GM23338 (cell line): ENCODE data around the gene TRAF3IP1. TPM values are rescaled to one million over a fixed set of nuclear protein-coding genes. Genes with fewer than 3 reads are reported as not detected.

Experiments
- ATAC-seq: fragments of 200-7000 bp; cut with Tn5 transposase; 3 replicates; pipeline ENCODE4 v1.9.1; 2020
- DNase-seq: peaks from one replicate; pipeline ENCODE4 v3.0.0-alpha.2; 2015; ENCODE audit warnings: low spot score
- H2AFZ ChIP-seq: fragments of 200-600 bp; sonication (generic); 2 replicates; pipeline ENCODE4 v1.8.0; 2016; ENCODE audit warnings: antibody characterized with exemption, mild to moderate bottlenecking, moderate library complexity
- H3F3A ChIP-seq: fragments of 200-600 bp; sonication (generic); replicated peaks from 2 replicates; pipeline ENCODE4 v1.8.0; 2017; ENCODE audit warnings: antibody characterized with exemption, mixed run types, low read depth
- H3K27ac ChIP-seq: fragments of 200-600 bp; sonication (generic); 2 replicates; pipeline ENCODE4 v1.6.1; 2016; ENCODE audit warnings: low read depth
- H3K27me3 ChIP-seq: fragments of 200-600 bp; sonication (generic); 2 replicates; pipeline ENCODE4 v1.8.0; 2016; ENCODE audit warnings: mild to moderate bottlenecking, mixed run types, moderate library complexity; ENCODE audit not compliant: insufficient read depth
- H3K36me3 ChIP-seq: fragments of 200-600 bp; sonication (generic); 2 replicates; pipeline ENCODE4 v1.8.0; 2016; ENCODE audit warnings: mild to moderate bottlenecking; ENCODE audit not compliant: insufficient read depth
- H3K4me1 ChIP-seq: fragments of 200-600 bp; sonication (generic); 2 replicates; pipeline ENCODE4 v1.8.0; 2016; ENCODE audit warnings: mild to moderate bottlenecking, moderate library complexity; ENCODE audit not compliant: insufficient read depth
- H3K4me2 ChIP-seq: fragments of 200-600 bp; sonication (generic); 2 replicates; pipeline ENCODE4 v1.7.1; 2017; ENCODE audit warnings: mixed run types
- H3K4me3 ChIP-seq: fragments of 200-600 bp; sonication (generic); 2 replicates; pipeline ENCODE4 v1.6.1; 2016; ENCODE audit warnings: mixed run types
- H3K79me2 ChIP-seq: fragments of 200-600 bp; sonication (generic); replicated peaks from 2 replicates; pipeline ENCODE4 v1.8.0; 2017; ENCODE audit warnings: mild to moderate bottlenecking; ENCODE audit not compliant: insufficient read depth
- H3K9me2 ChIP-seq: fragments of 200-600 bp; sonication (generic); 2 replicates; pipeline ENCODE4 v1.8.0; 2017; ENCODE audit not compliant: insufficient read depth
- H4K20me1 ChIP-seq: fragments of 200-600 bp; sonication (generic); replicated peaks from 2 replicates; pipeline ENCODE4 v1.8.0; 2017; ENCODE audit warnings: mild to moderate bottlenecking; ENCODE audit not compliant: insufficient read depth
- H3K27ac Mint-ChIP-seq: 2 replicates; pipeline ENCODE4 v1.8.0; 2020; ENCODE audit warnings: inconsistent platforms, mild to moderate bottlenecking, moderate library complexity, mixed read lengths
- H3K27me3 Mint-ChIP-seq: 3 replicates; pipeline ENCODE4 v1.8.0; 2022; ENCODE audit warnings: low read depth, mild to moderate bottlenecking, moderate library complexity, mixed read lengths, inconsistent platforms; ENCODE audit not compliant: insufficient read depth, poor library complexity
- H3K36me3 Mint-ChIP-seq: 3 replicates; pipeline ENCODE4 v1.8.0; 2021; ENCODE audit warnings: low read depth, mild to moderate bottlenecking, inconsistent platforms, moderate library complexity, mixed read lengths
- H3K4me1 Mint-ChIP-seq: 3 replicates; pipeline ENCODE4 v1.8.0; 2020; ENCODE audit warnings: mild to moderate bottlenecking, inconsistent platforms, mixed read lengths
- H3K4me3 Mint-ChIP-seq: 3 replicates; pipeline ENCODE4 v1.8.0; 2021; ENCODE audit warnings: moderate library complexity, mild to moderate bottlenecking, inconsistent platforms, mixed read lengths
- H3K9me3 Mint-ChIP-seq: 3 replicates; pipeline ENCODE4 v1.8.0; 2020; ENCODE audit warnings: moderate library complexity, mild to moderate bottlenecking, inconsistent platforms, mixed read lengths
- CREB1 ChIP-seq: fragments of 250-450 bp; sonication (Bioruptor Pico); IDR thresholded peaks from 2 replicates; pipeline ENCODE4 v1.5.0; 2020; ENCODE audit warnings: low read depth, mild to moderate bottlenecking, moderate library complexity
- EZH2 ChIP-seq: fragments of 200-600 bp; sonication (generic); IDR thresholded peaks from one replicate; pipeline ENCODE4 v1.8.0; 2017; ENCODE audit warnings: antibody characterized with exemption, mild to moderate bottlenecking, low read depth; ENCODE audit not compliant: unreplicated experiment
- EZH2phosphoT487 ChIP-seq: fragments of 200-600 bp; sonication (generic); IDR thresholded peaks from one replicate; pipeline ENCODE4 v1.8.1; 2018; ENCODE audit warnings: antibody characterized with exemption; ENCODE audit not compliant: unreplicated experiment
- POLR2AphosphoS5 ChIP-seq: IDR thresholded peaks from 2 replicates; pipeline ENCODE4 v1.6.1; 2016; ENCODE audit warnings: antibody characterized with exemption, low read depth
- STAT1 ChIP-seq: IDR thresholded peaks from one replicate; pipeline ENCODE4 v1.6.1; 2016; ENCODE audit warnings: antibody characterized with exemption; ENCODE audit not compliant: unreplicated experiment
- ZNF114 ChIP-seq: fragments of 250-450 bp; sonication (Bioruptor Pico); IDR thresholded peaks from 2 replicates; pipeline ENCODE4 v1.5.0; 2020; ENCODE audit warnings: mild to moderate bottlenecking, moderate library complexity
- ZNF331 ChIP-seq: fragments of 250-450 bp; sonication (Bioruptor Pico); IDR thresholded peaks from 2 replicates; pipeline ENCODE4 v1.5.0; 2020; ENCODE audit warnings: low read depth, mild to moderate bottlenecking, moderate library complexity
- polyA plus RNA-seq: library from polyadenylated mRNA; unstranded; fragments of >200 nt; fragmentation: Nextera tagmentation; extraction: Ambion mirVana; gene quantifications from 2 replicates; pipeline ENCODE4 v1.2.1, GENCODE V29; 2016
- total RNA-seq: library from RNA; depleted of rRNA; stranded (reverse); fragments of >200 nt; shearing (Covaris generic); gene quantifications from 2 replicates; pipeline ENCODE4 v1.2.3, GENCODE V29; 2014
- TF ChIP-seq, protein P1 (sequence below): fragments of 250-450 bp; sonication (Bioruptor Pico); IDR thresholded peaks from 2 replicates; pipeline ENCODE4 v1.5.0; 2020; ENCODE audit warnings: mild to moderate bottlenecking, moderate library complexity
- TF ChIP-seq, protein P2 (sequence below): IDR thresholded peaks from one replicate; pipeline ENCODE4 v1.6.1; 2018; ENCODE audit warnings: antibody characterized with exemption; ENCODE audit not compliant: unreplicated experiment
- TF ChIP-seq, protein P3 (sequence below): IDR thresholded peaks from 2 replicates; pipeline ENCODE4 v1.6.1; 2016; ENCODE audit warnings: antibody characterized with exemption

TRAF3IP1 gene
- total and polyA plus RNA-seq, 2 experiments from 2014 or later, result 12.5 to 20.7 TPM

DNA sequence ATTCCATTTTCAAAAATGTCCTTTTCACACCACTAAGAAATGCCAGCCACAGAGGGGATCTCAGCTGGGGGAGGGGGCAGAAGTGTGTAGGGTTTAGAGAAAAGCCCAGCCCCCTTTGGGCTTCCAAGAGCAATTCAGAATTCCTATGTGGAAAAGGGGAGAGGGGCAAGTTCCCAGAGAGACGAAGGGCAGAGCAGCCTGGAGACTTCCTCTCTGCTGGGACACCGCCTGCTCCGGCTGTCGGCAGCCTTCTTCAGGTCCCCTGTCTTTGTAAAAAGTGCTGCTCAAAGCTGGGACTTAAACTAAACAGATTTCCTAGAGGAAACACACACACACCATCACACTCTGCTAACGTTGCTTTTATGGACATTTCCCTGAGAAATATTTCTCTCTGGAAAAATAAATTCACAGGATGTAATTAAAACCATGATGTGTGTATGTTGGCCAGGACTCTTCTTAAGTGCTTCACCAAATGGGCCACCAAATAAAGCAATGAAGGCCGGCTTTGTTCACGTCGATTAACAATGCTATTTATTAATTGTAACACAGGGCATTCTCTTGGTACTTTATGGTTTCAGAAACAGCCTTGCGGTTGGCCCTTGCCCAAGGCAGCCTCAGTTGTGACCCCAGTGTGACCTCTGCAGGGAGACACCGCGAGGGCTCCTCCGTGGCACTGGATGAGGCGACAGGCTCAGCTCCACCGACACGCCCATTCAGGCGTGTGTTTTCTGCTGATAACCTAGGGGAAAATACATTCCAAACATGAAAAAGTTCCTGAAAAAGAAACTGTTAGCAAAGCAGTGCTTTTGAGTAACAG is 100.8 kb downstream of the TRAF3IP1 start:
- H3K4me3 Mint-ChIP-seq, result no peak overlapping the region; the same call in 2 of the 3 replicates
- peak; percentile 53 for ATAC-seq

DNA sequence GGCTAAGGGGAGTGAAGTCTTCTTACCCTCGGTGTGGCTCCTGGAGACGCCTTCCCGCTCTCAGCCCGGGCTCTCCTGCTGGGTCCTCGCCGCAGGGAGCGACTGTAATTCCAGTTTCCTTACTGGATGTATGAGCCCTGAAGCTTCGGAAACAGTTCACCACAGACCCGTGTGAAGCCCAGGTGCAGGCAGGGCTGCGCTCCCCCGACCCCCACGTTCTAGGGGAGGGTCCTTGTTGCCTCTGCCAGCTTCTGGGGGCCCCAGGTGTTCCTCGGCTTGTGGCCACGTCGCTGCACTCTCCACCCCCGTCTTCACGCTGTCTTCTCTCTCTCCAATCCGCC is 101.3 kb downstream of the TRAF3IP1 start:
- no peaks in the 10 kb centered on the region for H3K27me3 Mint-ChIP-seq
- H3K27ac ChIP-seq, result no peak overlapping the region
- TF ChIP-seq, protein P1, sequence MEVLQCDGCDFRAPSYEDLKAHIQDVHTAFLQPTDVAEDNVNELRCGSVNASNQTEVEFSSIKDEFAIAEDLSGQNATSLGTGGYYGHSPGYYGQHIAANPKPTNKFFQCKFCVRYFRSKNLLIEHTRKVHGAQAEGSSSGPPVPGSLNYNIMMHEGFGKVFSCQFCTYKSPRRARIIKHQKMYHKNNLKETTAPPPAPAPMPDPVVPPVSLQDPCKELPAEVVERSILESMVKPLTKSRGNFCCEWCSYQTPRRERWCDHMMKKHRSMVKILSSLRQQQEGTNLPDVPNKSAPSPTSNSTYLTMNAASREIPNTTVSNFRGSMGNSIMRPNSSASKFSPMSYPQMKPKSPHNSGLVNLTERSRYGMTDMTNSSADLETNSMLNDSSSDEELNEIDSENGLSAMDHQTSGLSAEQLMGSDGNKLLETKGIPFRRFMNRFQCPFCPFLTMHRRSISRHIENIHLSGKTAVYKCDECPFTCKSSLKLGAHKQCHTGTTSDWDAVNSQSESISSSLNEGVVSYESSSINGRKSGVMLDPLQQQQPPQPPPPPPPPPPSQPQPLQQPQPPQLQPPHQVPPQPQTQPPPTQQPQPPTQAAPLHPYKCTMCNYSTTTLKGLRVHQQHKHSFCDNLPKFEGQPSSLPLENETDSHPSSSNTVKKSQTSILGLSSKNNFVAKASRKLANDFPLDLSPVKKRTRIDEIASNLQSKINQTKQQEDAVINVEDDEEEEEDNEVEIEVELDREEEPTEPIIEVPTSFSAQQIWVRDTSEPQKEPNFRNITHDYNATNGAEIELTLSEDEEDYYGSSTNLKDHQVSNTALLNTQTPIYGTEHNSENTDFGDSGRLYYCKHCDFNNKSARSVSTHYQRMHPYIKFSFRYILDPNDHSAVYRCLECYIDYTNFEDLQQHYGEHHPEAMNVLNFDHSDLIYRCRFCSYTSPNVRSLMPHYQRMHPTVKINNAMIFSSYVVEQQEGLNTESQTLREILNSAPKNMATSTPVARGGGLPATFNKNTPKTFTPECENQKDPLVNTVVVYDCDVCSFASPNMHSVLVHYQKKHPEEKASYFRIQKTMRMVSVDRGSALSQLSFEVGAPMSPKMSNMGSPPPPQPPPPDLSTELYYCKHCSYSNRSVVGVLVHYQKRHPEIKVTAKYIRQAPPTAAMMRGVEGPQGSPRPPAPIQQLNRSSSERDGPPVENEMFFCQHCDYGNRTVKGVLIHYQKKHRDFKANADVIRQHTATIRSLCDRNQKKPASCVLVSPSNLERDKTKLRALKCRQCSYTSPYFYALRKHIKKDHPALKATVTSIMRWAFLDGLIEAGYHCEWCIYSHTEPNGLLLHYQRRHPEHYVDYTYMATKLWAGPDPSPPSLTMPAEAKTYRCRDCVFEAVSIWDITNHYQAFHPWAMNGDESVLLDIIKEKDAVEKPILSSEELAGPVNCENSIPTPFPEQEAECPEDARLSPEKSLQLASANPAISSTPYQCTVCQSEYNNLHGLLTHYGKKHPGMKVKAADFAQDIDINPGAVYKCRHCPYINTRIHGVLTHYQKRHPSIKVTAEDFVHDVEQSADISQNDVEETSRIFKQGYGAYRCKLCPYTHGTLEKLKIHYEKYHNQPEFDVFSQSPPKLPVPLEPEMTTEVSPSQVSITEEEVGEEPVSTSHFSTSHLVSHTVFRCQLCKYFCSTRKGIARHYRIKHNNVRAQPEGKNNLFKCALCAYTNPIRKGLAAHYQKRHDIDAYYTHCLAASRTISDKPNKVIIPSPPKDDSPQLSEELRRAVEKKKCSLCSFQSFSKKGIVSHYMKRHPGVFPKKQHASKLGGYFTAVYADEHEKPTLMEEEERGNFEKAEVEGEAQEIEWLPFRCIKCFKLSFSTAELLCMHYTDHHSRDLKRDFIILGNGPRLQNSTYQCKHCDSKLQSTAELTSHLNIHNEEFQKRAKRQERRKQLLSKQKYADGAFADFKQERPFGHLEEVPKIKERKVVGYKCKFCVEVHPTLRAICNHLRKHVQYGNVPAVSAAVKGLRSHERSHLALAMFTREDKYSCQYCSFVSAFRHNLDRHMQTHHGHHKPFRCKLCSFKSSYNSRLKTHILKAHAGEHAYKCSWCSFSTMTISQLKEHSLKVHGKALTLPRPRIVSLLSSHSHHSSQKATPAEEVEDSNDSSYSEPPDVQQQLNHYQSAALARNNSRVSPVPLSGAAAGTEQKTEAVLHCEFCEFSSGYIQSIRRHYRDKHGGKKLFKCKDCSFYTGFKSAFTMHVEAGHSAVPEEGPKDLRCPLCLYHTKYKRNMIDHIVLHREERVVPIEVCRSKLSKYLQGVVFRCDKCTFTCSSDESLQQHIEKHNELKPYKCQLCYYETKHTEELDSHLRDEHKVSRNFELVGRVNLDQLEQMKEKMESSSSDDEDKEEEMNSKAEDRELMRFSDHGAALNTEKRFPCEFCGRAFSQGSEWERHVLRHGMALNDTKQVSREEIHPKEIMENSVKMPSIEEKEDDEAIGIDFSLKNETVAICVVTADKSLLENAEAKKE, result no peak
- TF ChIP-seq CREB1 (CRISPR knock-in tag) (no peak), STAT1 (no peak)

More for the DNA sequence above, 100.8 kb downstream of the TRAF3IP1 start:
- no peak for TF ChIP-seq EZH2phosphoT487
- TF ChIP-seq, protein P2, sequence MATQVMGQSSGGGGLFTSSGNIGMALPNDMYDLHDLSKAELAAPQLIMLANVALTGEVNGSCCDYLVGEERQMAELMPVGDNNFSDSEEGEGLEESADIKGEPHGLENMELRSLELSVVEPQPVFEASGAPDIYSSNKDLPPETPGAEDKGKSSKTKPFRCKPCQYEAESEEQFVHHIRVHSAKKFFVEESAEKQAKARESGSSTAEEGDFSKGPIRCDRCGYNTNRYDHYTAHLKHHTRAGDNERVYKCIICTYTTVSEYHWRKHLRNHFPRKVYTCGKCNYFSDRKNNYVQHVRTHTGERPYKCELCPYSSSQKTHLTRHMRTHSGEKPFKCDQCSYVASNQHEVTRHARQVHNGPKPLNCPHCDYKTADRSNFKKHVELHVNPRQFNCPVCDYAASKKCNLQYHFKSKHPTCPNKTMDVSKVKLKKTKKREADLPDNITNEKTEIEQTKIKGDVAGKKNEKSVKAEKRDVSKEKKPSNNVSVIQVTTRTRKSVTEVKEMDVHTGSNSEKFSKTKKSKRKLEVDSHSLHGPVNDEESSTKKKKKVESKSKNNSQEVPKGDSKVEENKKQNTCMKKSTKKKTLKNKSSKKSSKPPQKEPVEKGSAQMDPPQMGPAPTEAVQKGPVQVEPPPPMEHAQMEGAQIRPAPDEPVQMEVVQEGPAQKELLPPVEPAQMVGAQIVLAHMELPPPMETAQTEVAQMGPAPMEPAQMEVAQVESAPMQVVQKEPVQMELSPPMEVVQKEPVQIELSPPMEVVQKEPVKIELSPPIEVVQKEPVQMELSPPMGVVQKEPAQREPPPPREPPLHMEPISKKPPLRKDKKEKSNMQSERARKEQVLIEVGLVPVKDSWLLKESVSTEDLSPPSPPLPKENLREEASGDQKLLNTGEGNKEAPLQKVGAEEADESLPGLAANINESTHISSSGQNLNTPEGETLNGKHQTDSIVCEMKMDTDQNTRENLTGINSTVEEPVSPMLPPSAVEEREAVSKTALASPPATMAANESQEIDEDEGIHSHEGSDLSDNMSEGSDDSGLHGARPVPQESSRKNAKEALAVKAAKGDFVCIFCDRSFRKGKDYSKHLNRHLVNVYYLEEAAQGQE, result no peak
- TF ChIP-seq EZH2, result no peak
- TF ChIP-seq ZNF331 (CRISPR knock-in tag), result no peak
- TF ChIP-seq, protein P3, sequence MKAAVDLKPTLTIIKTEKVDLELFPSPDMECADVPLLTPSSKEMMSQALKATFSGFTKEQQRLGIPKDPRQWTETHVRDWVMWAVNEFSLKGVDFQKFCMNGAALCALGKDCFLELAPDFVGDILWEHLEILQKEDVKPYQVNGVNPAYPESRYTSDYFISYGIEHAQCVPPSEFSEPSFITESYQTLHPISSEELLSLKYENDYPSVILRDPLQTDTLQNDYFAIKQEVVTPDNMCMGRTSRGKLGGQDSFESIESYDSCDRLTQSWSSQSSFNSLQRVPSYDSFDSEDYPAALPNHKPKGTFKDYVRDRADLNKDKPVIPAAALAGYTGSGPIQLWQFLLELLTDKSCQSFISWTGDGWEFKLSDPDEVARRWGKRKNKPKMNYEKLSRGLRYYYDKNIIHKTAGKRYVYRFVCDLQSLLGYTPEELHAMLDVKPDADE, result no peak
- TF ChIP-seq ZNF114 (CRISPR knock-in tag), result no peak
- no peak for TF ChIP-seq POLR2AphosphoS5
- no peaks in the 10 kb centered on the region for H3F3A ChIP-seq
- H3K9me2 ChIP-seq, result no peaks in the 10 kb centered on the region
- DNase-seq, result peak; percentile 41
- no peaks in the 10 kb centered on the region for H3K79me2 ChIP-seq
- peak overlapping the region; percentile 69; the same call in 1 of the 2 replicates for H3K27ac ChIP-seq
- H3K4me1 Mint-ChIP-seq, result peaks cover 22% of the 10 kb centered on the region
- H3K27me3 ChIP-seq, result no peaks in the 10 kb centered on the region
- H3K27me3 Mint-ChIP-seq, result no peaks in the 10 kb centered on the region
- peaks cover 18% of the 10 kb centered on the region for H3K4me1 ChIP-seq
- peak overlapping the region; percentile 53; the same call in 1 of the 2 replicates for H3K27ac Mint-ChIP-seq
- H3K36me3 Mint-ChIP-seq, result peaks cover 13% of the 10 kb centered on the region
- H3K4me3 ChIP-seq, result 0 out of 2 replicates have a peak overlapping the region, but pooled peaks have one; percentile 21
- H3K9me3 Mint-ChIP-seq, result peaks cover 16% of the 10 kb centered on the region
- H3K4me2 ChIP-seq, result peak overlapping the region; percentile 36
- H2AFZ ChIP-seq, result no peak overlapping the region
- no peaks in the 10 kb centered on the region for H3K36me3 ChIP-seq
- no peaks in the 10 kb centered on the region for H4K20me1 ChIP-seq

More for the DNA sequence above, 101.3 kb downstream of the TRAF3IP1 start:
- Mint-ChIP-seq H3K9me3 (peaks cover 10% of the 10 kb centered on the region), H3K4me3 (no peak overlapping the region), H3K4me1 (peaks cover 22% of the 10 kb centered on the region), H3K27ac (no peak overlapping the region; the same call in 1 of the 2 replicates), H3K36me3 (peaks cover 8% of the 10 kb centered on the region; the same call in 2 of the 3 replicates)
- ATAC-seq (peak; percentile 16), DNase-seq (no peak)
- no peaks in the 10 kb centered on the region for H3K9me2 ChIP-seq
- H3K4me2 ChIP-seq, result peak overlapping the region; percentile 36; the same call in 1 of the 2 replicates
- no peaks in the 10 kb centered on the region for H3F3A ChIP-seq
- H3K36me3 ChIP-seq, result no peaks in the 10 kb centered on the region
- H3K27me3 ChIP-seq, result no peaks in the 10 kb centered on the region
- H2AFZ ChIP-seq, result no peak overlapping the region
- H3K79me2 ChIP-seq, result no peaks in the 10 kb centered on the region
- H3K4me3 ChIP-seq, result no peak overlapping the region
- peaks cover 18% of the 10 kb centered on the region for H3K4me1 ChIP-seq
- no peaks in the 10 kb centered on the region for H4K20me1 ChIP-seq
